Heart left ventricle (tissue), 16 donors: Measurements from ENCODE around the gene CPNE4. TPM values are rescaled to one million over a fixed set of nuclear protein-coding genes. Genes with fewer than 3 reads are reported as not detected.

Source experiments
- ATAC-seq, 4 donors: fragments of 200-7000 bp; cut with Tn5 transposase; one replicate each; pipeline ENCODE4 v1.9.1; 2020 to 2022; ENCODE audit warnings: moderate library complexity in 4 of 4, mild to moderate bottlenecking in 3 of 4, moderate number of reproducible peaks in 1 of 4
- DNase-seq, 5 donors: peaks; one replicate each; pipeline ENCODE4 v3.0.0-alpha.2; 2020
- H3K27ac ChIP-seq, 12 donors: fragments of 200-600 bp; sonication (generic) in 4 of 12; one replicate each; pipeline versions ENCODE4 v1.5.0 to v1.8.0; 2016 to 2022; ENCODE audit warnings: mild to moderate bottlenecking in 2 of 12
- H3K27me3 ChIP-seq, 9 donors: fragments of 200-600 bp; sonication (generic) in 2 of 9; one replicate each; pipeline versions ENCODE4 v1.5.1 to v1.8.0; 2016 to 2022; ENCODE audit warnings: mild to moderate bottlenecking in 3 of 9
- H3K36me3 ChIP-seq, 9 donors: fragments of 200-600 bp; sonication (generic) in 2 of 9; one replicate each; pipeline versions ENCODE4 v1.5.0 to v1.8.0; 2018 to 2022; ENCODE audit warnings: mild to moderate bottlenecking in 2 of 9
- H3K4me1 ChIP-seq, 12 donors: fragments of 200-600 bp; sonication (generic) in 4 of 12; one replicate each; pipeline versions ENCODE4 v1.5.0 to v1.8.0; 2016 to 2022; ENCODE audit warnings: mild to moderate bottlenecking in 3 of 12
- H3K4me3 ChIP-seq, 12 donors: fragments of 200-600 bp; sonication (generic) in 4 of 12; one replicate each; pipeline versions ENCODE4 v1.5.0 to v1.8.0; 2017 to 2022; ENCODE audit warnings: mild to moderate bottlenecking in 9 of 12, moderate library complexity in 4 of 12
- H3K9me3 ChIP-seq, 12 donors: fragments of 200-600 bp; sonication (generic) in 4 of 12; one replicate each; pipeline versions ENCODE4 v1.5.0 to v1.8.0; 2016 to 2022; ENCODE audit warnings: mild to moderate bottlenecking in 1 of 12
- CTCF ChIP-seq, 12 donors: fragments of 200-600 bp; sonication (generic) in 4 of 12; IDR thresholded peaks; one replicate each; pipeline versions ENCODE4 v1.5.0 to v1.8.0; 2018 to 2022; ENCODE audit warnings: antibody characterized with exemption in 12 of 12, mild to moderate bottlenecking in 5 of 12
- POLR2A ChIP-seq, 2 donors: fragments of 450-650 bp; IDR thresholded peaks; one replicate each; pipeline ENCODE4 v1.6.1; 2017; ENCODE audit warnings: antibody characterized with exemption in 2 of 2, mild to moderate bottlenecking in 2 of 2, moderate library complexity in 2 of 2
- WGBS, 4 donors: extraction: QIAGEN DNeasy Blood & Tissue Kit in 2 of 4; methylation state at CpG; one replicate each; pipeline versions ENCODE4 v1.1.5 to v1.1.7; 2013 to 2018; 5-methylcytosine and 5-hydroxymethylcytosine counted together
- intact Hi-C, 10 donors: fragments of 100-400 bp; cut with DNase I; formaldehyde crosslinking; loops; one replicate each; pipeline versions ENCODE4 v1.11.1 to v1.14.2; 2022
- polyA plus RNA-seq, 2 donors: library from polyadenylated mRNA; stranded (reverse); fragments of 200-250 nt; gene quantifications; one replicate each; pipeline ENCODE4 v1.2.3, GENCODE V29; 2013
- total RNA-seq, 9 donors: library from RNA; depleted of rRNA in 2 of 9; stranded (reverse); fragments of >200 nt in 2 of 9; fragmentation: NEBNext Ultra II Directional in 3 of 9; extraction: Animal tissue kit (Norgen Biotek cat#: 25700) in 3 of 9; gene quantifications; one replicate each; pipeline versions ENCODE4 v1.1.0 to v1.2.4, GENCODE V29; 2016 to 2023
- donor health status: ischemic (EF 13 %, LVEDD 7.1; RV severe dilation, severe dysfunction).
- donor health status: healthy with polysubstance abuse.
- donor health status: DM: no; HTN: yes; CAD: no.
- donor health status: DM: no; HTN: no; CAD: no.
- donor health status: ischemic (EF 25% LVEDD 6.9; RV normal size, moderate dysfunction).
- donor health status: ischemic (EF 25% LVEDD 5.7; RV mildly dilated, moderate dysfunction).
- donor health status: healthy.
- donor health status: DM: yes; HTN: yes; CAD: no.
- donor health status: ischemic (EF 35%, LVEDD 5.7; RV mildly dilated, moderate dysfunction).
- donor health status: nonischemic (EF 11% LVEDD 7.7; RV severe dilation, severe dysfunction).
- donor health status: DM: yes; HTN: yes; CAD: no.
- donor health status: PGD.
- donor health status: ischemic (EF 29% LVEDD 5.4; RV normal size, mild dysfunction).
- donor health status: nonischemic (EF 23%, LVEDD 6.1; RV moderate dilation, normal function).

The CPNE4 gene
- total and polyA plus RNA-seq, 11 donors, result 1.7 to 99.7 (median 24.9) TPM

DNA sequence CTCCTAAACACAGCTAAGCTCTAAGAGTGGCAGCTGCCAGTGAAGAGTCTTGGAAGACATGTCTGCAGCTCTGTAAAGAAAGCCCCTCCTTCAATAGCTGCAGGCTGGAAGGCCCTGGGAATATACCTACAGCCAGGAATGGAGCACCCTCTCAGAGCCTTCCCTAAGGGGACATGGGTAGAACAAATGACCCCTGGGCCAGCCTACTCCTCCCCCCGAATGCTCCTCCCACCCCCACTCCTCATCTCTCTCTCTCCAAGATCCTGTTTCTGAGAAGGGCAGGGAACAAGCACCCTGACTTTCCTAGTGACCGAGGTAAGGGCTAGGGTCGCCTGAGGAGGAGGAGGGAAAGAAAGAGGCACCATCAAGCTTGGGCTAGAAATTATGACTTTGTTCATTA is 20.7 kb downstream of the CPNE4 start:
- intact Hi-C loops, result loop anchor here in 1 of 10 donors (10.0 kb wide), 1 partner anchor 489 kb away; no protein-coding TSS in a partner anchor
- TF ChIP-seq CTCF (IDR thresholded peaks at IDR 0.05), result no peak
- no peak for TF ChIP-seq POLR2A (IDR thresholded peaks at IDR 0.05)
- DNase-seq, result no peak
- Histone ChIP-seq H3K27me3 (peaks cover 0 to 30% (median 0%) of the 10 kb centered on the region in 9 donors), H3K9me3 (no peaks in the 10 kb centered on the region), H3K27ac (no peak overlapping the region), H3K4me1 (no peaks in the 10 kb centered on the region), H3K36me3 (no peaks in the 10 kb centered on the region), H3K4me3 (no peak overlapping the region)
- ATAC-seq, result no peak
- 67 to 80% (median 76%) methylated on average over 3 of the region's 3 CpGs for WGBS, 4 donors

- ATAC-seq, result no peak
- Histone ChIP-seq H3K4me1 (no peaks in the 10 kb centered on the region), H3K4me3 (no peak overlapping the region), H3K36me3 (no peaks in the 10 kb centered on the region), H3K9me3 (no peaks in the 10 kb centered on the region), H3K27ac (no peak overlapping the region), H3K27me3 (peaks cover 0 to 8% (median 0%) of the 10 kb centered on the region in 9 donors)
- intact Hi-C loops, result no loop called here
- no peak for DNase-seq
- TF ChIP-seq POLR2A (IDR thresholded peaks at IDR 0.05), result no peak
- TF ChIP-seq CTCF (IDR thresholded peaks at IDR 0.05), result no peak
Observed at GRCh38 chr3:132009241-132009640, 25.6 kb downstream of the CPNE4 start.

- H3K36me3 ChIP-seq, result no peaks in the 10 kb centered on the region
- H3K27ac ChIP-seq, result no peak overlapping the region
- TF ChIP-seq CTCF (IDR thresholded peaks at IDR 0.05) (no peak), POLR2A (IDR thresholded peaks at IDR 0.05) (no peak)
- H3K4me1 ChIP-seq, result no peaks in the 10 kb centered on the region
- H3K4me3 ChIP-seq, result no peak overlapping the region
- no peaks in the 10 kb centered on the region for H3K9me3 ChIP-seq
- DNase-seq, result no peak
- intact Hi-C loops, result no loop called here
- no peak for ATAC-seq
- 39 to 50% (median 46%) methylated on average over 2 of the region's 2 CpGs for WGBS, 4 donors
- H3K27me3 ChIP-seq, result peaks cover 0 to 5% (median 0%) of the 10 kb centered on the region in 9 donors
Observed at GRCh38 chr3:132008837-132009236, 26.0 kb downstream of the CPNE4 start.

DNA sequence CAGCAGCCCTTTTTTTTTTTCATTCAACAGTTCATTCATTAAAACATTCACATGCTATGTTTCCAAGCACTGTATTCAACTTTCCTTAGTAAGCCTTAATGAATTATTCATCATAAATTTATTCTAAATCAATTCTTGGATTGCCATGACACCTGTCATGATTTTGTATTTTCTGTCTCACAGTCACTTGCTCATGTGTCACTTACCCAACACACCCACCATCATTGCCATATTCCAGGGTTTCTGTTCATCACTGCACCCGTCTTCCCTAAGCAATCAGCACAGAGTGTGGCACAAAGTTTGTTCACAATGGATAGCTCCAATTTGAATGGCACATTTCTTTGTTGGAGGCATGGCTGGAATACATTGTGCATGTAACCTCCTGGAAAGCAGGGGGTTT is 27.2 kb downstream of the CPNE4 start:
- no peak for ATAC-seq
- TF ChIP-seq POLR2A (IDR thresholded peaks at IDR 0.05) (no peak), CTCF (IDR thresholded peaks at IDR 0.05) (no peak)
- Histone ChIP-seq H3K9me3 (no peaks in the 10 kb centered on the region), H3K36me3 (no peaks in the 10 kb centered on the region), H3K27ac (no peak overlapping the region), H3K27me3 (peaks cover 0 to 4% (median 0%) of the 10 kb centered on the region in 9 donors), H3K4me3 (no peak overlapping the region), H3K4me1 (no peaks in the 10 kb centered on the region)
- WGBS, 4 donors, result 0 to 55% (median 1%) methylated on average over 1 of the region's 1 CpG
- intact Hi-C loops, result no loop called here
- DNase-seq, result no peak
